T-helper 17 cell (primary cell): ENCODE data around the gene PRUNE1. TPM values are rescaled to one million over a fixed set of nuclear protein-coding genes. Genes with fewer than 3 reads are reported as not detected.

Experiments
- ATAC-seq: fragments of 150-1000 bp; cut with Tn5 transposase; 2 replicates; pipeline ENCODE4 v1.10.0; 2021; ENCODE audit warnings: mild to moderate bottlenecking, moderate library complexity
- DNase-seq, 3 donors: peaks; one replicate each; pipeline versions ENCODE4 v3.0.0 to v3.0.0-alpha.2; 2020 to 2021
- H3K9me3 ChIP-seq: one replicate; pipeline ENCODE4 v1.7.0; 2013; ENCODE audit warnings: low read length, mild to moderate bottlenecking; ENCODE audit not compliant: control insufficient read depth, poor library complexity, severe bottlenecking
- H3K27ac Mint-ChIP-seq: one replicate; pipeline ENCODE4 v1.8.0; 2022; ENCODE audit warnings: mild to moderate bottlenecking, moderate library complexity, mixed read lengths
- H3K27me3 Mint-ChIP-seq: one replicate; pipeline ENCODE4 v1.8.0; 2022; ENCODE audit warnings: mixed read lengths
- H3K36me3 Mint-ChIP-seq: one replicate; pipeline ENCODE4 v1.8.0; 2022; ENCODE audit warnings: low read depth, mixed read lengths
- H3K4me1 Mint-ChIP-seq: one replicate; pipeline ENCODE4 v1.8.0; 2022; ENCODE audit warnings: mild to moderate bottlenecking, mixed read lengths
- H3K4me3 Mint-ChIP-seq: one replicate; pipeline ENCODE4 v1.8.0; 2022; ENCODE audit warnings: mild to moderate bottlenecking, moderate library complexity, mixed read lengths
- total RNA-seq, 4 donors: library from RNA in 2 of 4; stranded (reverse) in 2 of 4; gene quantifications; one replicate each; pipeline ENCODE4 v1.2.3 and lab custom pipeline; 2022 to 2026

PRUNE1 gene
- total RNA-seq, 2 donors from 2014 or later: 15.8 to 30.0 TPM

- H3K27ac Mint-ChIP-seq: no peak overlapping the region
- H3K4me1 Mint-ChIP-seq: peaks cover 6% of the 10 kb centered on the region
- no peaks in the 10 kb centered on the region for H3K27me3 Mint-ChIP-seq
- ATAC-seq: no peak
- no peak overlapping the region for H3K4me3 Mint-ChIP-seq
- no peaks in the 10 kb centered on the region for H3K9me3 ChIP-seq
- H3K36me3 Mint-ChIP-seq: no peaks in the 10 kb centered on the region
- no peak for DNase-seq
These were observed 22.9 kb upstream of the PRUNE1 start for GRCh38 chr1:150985179-150985825.

GRCh38 chr1:150987924-150988323 lies 20.3 kb upstream of the PRUNE1 start:
- Mint-ChIP-seq H3K36me3 (no peaks in the 10 kb centered on the region), H3K27ac (no peak overlapping the region), H3K4me3 (no peak overlapping the region), H3K4me1 (peaks cover 6% of the 10 kb centered on the region), H3K27me3 (no peaks in the 10 kb centered on the region)
- DNase-seq (no peak), ATAC-seq (no peak)
- H3K9me3 ChIP-seq: no peaks in the 10 kb centered on the region

- H3K4me3 Mint-ChIP-seq: no peak overlapping the region
- H3K27me3 Mint-ChIP-seq: no peaks in the 10 kb centered on the region
- no peak for ATAC-seq
- peaks cover 3% of the 10 kb centered on the region for H3K36me3 Mint-ChIP-seq
- DNase-seq: no peak
- H3K9me3 ChIP-seq: no peaks in the 10 kb centered on the region
- H3K27ac Mint-ChIP-seq: no peak overlapping the region
- H3K4me1 Mint-ChIP-seq: peaks cover 6% of the 10 kb centered on the region
These were observed 15.6 kb upstream of the PRUNE1 start for GRCh38 chr1:150992626-150993025.

- H3K4me3 Mint-ChIP-seq: peak overlapping the region; percentile 25
- DNase-seq (no peak), ATAC-seq (no peak)
- peaks cover 5% of the 10 kb centered on the region for H3K4me1 Mint-ChIP-seq
- no peaks in the 10 kb centered on the region for H3K9me3 ChIP-seq
- no peaks in the 10 kb centered on the region for H3K27me3 Mint-ChIP-seq
- peaks cover 3% of the 10 kb centered on the region for H3K36me3 Mint-ChIP-seq
- no peak overlapping the region for H3K27ac Mint-ChIP-seq
These were observed 14.0 kb upstream of the PRUNE1 start for GRCh38 chr1:150994248-150994647.

DNA sequence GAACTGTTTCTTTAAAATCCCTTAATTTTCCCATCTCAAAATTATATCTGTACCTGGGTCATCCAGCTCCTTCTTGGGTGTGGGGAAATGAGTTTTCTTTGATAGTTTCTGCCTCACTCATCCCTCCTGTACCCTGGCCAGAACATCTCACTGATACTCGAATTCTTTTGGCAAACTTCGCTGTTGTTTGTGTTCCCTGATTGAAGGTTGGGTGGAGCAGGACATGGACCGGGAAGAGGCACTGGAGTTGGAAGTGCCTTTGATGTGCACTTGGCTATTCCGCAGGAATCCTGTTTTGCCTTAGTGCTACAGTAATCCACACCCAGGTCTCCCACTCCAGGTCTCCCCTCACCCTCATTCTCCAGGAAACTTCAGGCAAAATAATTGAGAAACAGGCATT lies 12.8 kb upstream of the PRUNE1 start:
- ATAC-seq (no peak), DNase-seq (no peak)
- H3K27ac Mint-ChIP-seq: peak overlapping the region; percentile 81
- no peaks in the 10 kb centered on the region for H3K9me3 ChIP-seq
- H3K36me3 Mint-ChIP-seq: peaks cover 3% of the 10 kb centered on the region
- H3K4me3 Mint-ChIP-seq: no peak overlapping the region
- peaks cover 5% of the 10 kb centered on the region for H3K4me1 Mint-ChIP-seq
- H3K27me3 Mint-ChIP-seq: no peaks in the 10 kb centered on the region

DNA sequence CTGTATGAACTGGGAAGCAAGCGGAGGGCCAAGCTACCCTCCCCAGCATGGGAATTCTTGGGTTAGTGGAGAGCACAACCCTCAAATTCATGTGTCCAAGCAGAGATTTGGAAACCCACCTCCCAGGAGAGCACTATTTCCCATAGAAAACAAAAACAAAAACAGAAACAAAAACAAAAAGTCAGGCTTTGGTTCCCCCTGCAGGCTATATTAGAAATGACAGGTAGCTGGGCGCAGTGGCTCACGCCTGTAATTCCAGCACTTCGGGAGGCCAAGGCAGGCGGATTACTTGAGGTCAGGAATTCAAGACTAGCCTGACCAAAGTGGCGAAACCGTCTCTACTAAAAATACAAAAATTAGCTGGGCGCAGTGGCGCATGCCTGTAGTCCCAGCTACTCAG lies 12.4 kb upstream of the PRUNE1 start:
- peaks cover 3% of the 10 kb centered on the region for H3K36me3 Mint-ChIP-seq
- peak overlapping the region; percentile 81 for H3K27ac Mint-ChIP-seq
- DNase-seq: no peak
- H3K9me3 ChIP-seq: no peaks in the 10 kb centered on the region
- no peak overlapping the region for H3K4me3 Mint-ChIP-seq
- peaks cover 7% of the 10 kb centered on the region for H3K4me1 Mint-ChIP-seq
- ATAC-seq: peak; percentile 71
- H3K27me3 Mint-ChIP-seq: no peaks in the 10 kb centered on the region

- Mint-ChIP-seq H3K4me3 (no peak overlapping the region), H3K36me3 (peaks cover 8% of the 10 kb centered on the region)
These were observed 10.9 kb upstream of the PRUNE1 start for GRCh38 chr1:150997126-150997872.

DNA sequence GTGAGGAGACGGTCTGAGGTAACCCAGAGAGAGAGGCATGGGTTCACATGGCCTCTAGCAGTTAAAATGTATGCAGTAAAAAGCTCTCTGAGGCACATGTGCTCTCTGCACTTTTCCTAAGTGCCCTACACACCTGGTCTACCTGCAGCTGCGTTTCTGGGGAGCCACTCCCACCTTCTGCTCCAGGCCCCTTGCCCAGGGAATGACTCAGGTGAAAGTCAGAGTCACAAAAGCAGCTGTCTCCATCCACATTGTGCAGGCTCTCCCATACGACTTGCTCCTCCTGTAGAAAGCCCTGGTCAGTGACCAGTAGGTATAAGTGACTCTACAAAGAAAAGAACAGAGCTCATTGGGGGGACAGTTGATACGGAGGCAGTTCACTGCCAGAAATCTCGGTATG lies 10.3 kb upstream of the PRUNE1 start:
- ATAC-seq (no peak), DNase-seq (no peak)
- H3K36me3 Mint-ChIP-seq: peaks cover 8% of the 10 kb centered on the region
- no peaks in the 10 kb centered on the region for H3K9me3 ChIP-seq
- H3K4me1 Mint-ChIP-seq: peaks cover 20% of the 10 kb centered on the region
- H3K4me3 Mint-ChIP-seq: no peak overlapping the region
- no peaks in the 10 kb centered on the region for H3K27me3 Mint-ChIP-seq
- no peak overlapping the region for H3K27ac Mint-ChIP-seq

More at GRCh38 chr1:150997126-150997872, 10.9 kb upstream of the PRUNE1 start:
- DNase-seq (no peak), ATAC-seq (no peak)
- Mint-ChIP-seq H3K4me1 (peaks cover 14% of the 10 kb centered on the region), H3K27ac (no peak overlapping the region), H3K27me3 (no peaks in the 10 kb centered on the region)
- no peaks in the 10 kb centered on the region for H3K9me3 ChIP-seq

DNA sequence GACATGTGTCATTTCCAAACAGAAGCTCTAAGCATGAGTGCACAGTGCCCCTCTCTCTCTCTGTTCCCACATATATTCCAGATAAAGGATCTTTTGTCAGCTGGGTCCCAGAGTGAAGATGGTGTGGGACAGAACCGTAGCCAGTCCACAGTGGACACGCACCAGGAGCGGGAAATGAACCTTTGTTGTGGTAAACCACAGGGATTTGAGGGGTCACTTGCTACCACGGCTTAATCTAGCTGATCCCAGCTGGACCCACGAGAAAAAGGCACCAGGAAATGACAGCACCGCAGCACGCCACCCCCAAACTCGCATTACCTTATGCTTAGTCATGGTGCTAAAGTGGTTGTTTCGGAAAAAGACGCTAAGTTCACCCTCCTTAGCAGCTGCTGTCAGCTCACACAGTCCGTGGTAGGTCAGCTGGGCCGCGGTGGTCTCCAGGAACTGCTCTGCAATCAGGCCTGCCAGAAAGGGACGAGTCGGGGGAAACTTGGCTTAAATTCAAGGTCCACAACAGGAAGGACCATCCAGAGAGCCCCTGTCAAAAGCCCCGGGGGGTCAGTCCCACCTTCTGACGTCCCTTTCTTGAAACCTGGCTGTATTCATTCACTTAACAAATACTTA lies 9.1 kb upstream of the PRUNE1 start:
- ATAC-seq: no peak
- DNase-seq: no peak
- H3K27me3 Mint-ChIP-seq: no peaks in the 10 kb centered on the region
- peaks cover 26% of the 10 kb centered on the region for H3K4me1 Mint-ChIP-seq
- H3K36me3 Mint-ChIP-seq: peaks cover 8% of the 10 kb centered on the region
- H3K4me3 Mint-ChIP-seq: no peak overlapping the region
- H3K9me3 ChIP-seq: no peaks in the 10 kb centered on the region
- H3K27ac Mint-ChIP-seq: no peak overlapping the region

DNA sequence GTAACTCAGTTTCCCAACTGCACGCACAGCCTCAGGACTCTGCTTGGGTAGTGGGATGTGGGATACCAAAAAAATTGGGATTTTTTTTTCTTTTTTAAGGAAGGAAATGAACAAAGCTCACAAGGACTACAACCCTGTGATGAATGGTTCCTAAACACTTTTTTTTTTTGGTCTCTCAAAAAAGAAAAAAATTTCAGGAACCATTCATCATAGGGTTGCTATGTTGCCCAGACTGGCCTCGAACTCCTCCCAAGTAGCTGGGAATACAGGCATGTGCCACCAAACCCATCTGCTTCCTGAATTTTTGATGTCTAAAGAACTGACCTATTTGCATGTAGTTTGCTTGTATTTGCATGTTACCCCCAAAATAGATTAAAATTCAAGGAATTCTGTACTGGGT lies 8.3 kb upstream of the PRUNE1 start:
- Mint-ChIP-seq H3K36me3 (peaks cover 8% of the 10 kb centered on the region), H3K4me3 (no peak overlapping the region), H3K27me3 (no peaks in the 10 kb centered on the region), H3K27ac (no peak overlapping the region), H3K4me1 (peaks cover 29% of the 10 kb centered on the region)
- ATAC-seq (no peak), DNase-seq (no peak)
- no peaks in the 10 kb centered on the region for H3K9me3 ChIP-seq

- ATAC-seq (no peak), DNase-seq (no peak)
- Mint-ChIP-seq H3K36me3 (peaks cover 8% of the 10 kb centered on the region), H3K27me3 (no peaks in the 10 kb centered on the region), H3K27ac (no peak overlapping the region), H3K4me3 (no peak overlapping the region), H3K4me1 (peaks cover 30% of the 10 kb centered on the region)
- no peaks in the 10 kb centered on the region for H3K9me3 ChIP-seq
These were observed 7.8 kb upstream of the PRUNE1 start for GRCh38 chr1:151000408-151000807.

DNA sequence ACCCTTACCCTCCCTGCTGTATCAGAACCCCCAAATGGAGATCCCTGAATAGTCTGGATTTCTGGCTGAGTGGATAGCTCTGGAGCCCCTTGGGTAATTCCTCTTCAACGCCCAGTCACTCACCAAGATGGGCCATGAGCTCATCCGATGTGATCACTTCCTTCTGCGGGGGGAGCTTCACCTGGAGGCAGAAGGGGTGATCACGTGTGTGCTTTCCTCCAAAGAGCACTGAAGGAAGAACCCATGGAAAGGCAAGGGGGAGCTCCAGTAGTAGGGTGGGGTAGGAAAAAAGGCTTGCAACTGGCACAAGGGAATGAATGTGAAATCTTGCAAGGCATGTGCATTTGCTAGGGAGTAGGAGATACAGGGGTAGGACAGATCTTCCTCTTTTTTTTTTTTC lies 6.6 kb upstream of the PRUNE1 start:
- ATAC-seq (no peak), DNase-seq (no peak)
- Mint-ChIP-seq H3K4me3 (no peak overlapping the region), H3K27me3 (no peaks in the 10 kb centered on the region), H3K4me1 (peaks cover 38% of the 10 kb centered on the region), H3K36me3 (peaks cover 8% of the 10 kb centered on the region), H3K27ac (peak overlapping the region; percentile 99)
- H3K9me3 ChIP-seq: no peaks in the 10 kb centered on the region

DNA sequence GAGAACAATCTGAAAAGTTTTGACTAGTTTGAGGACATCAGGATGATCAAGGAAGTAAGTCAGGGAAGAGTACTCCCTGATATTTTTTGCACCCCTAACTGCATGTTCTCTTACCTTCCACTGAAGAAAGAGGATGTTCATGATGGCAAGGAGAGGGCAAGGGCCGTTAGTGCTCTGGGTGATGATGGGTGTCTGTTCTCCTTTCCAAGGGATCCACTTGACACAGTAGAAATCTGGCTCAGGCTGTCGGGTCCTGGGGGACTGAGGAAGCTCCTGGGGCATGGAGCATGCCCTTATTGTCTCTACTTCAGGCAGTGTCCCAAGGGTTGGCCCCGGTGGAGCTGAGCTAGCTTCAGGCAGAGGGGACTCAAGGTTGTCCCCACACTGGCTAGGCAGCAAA lies 6.2 kb upstream of the PRUNE1 start:
- Mint-ChIP-seq H3K27me3 (no peaks in the 10 kb centered on the region), H3K4me1 (peaks cover 42% of the 10 kb centered on the region), H3K4me3 (no peak overlapping the region), H3K36me3 (peaks cover 7% of the 10 kb centered on the region), H3K27ac (peak overlapping the region; percentile 99)
- DNase-seq (no peak), ATAC-seq (no peak)
- H3K9me3 ChIP-seq: no peaks in the 10 kb centered on the region
